SHP77 (cell line): ENCODE data around the gene TMEM86B.
A peak's percentile ranks its signal among the peaks of the same experiment; 100 is the strongest.
"Not testable (repeated sequence)": the region's sequence is repeated elsewhere in the genome, so short reads cannot be mapped to it uniquely, and the experiment has no call there.

Experiments
- DNase-seq, 2 experiments: peaks; one replicate each; lab custom pipeline; 2025; lab: John Stamatoyannopoulos, UW

The TMEM86B gene

DNA sequence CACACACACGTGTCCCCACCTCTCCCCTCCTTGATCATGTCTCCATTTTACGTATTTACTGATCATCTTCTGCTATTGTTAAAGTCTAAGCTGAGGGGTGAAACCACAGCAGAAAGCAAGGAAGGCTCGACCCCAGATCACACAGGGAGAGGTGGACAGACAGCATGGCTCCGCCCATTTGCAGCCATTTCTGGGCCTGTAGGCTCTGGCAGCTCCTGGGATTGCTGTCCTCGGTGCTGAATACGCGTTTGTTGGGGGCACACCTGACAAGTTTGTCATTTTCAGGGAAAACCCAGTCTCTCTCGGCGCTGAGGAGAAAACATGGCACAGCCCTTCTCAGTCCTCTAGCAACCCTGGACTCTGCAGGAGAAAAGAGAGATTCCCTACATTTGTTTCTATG, 8.0 kb downstream of the TMEM86B start:
- no peak for DNase-seq

DNA sequence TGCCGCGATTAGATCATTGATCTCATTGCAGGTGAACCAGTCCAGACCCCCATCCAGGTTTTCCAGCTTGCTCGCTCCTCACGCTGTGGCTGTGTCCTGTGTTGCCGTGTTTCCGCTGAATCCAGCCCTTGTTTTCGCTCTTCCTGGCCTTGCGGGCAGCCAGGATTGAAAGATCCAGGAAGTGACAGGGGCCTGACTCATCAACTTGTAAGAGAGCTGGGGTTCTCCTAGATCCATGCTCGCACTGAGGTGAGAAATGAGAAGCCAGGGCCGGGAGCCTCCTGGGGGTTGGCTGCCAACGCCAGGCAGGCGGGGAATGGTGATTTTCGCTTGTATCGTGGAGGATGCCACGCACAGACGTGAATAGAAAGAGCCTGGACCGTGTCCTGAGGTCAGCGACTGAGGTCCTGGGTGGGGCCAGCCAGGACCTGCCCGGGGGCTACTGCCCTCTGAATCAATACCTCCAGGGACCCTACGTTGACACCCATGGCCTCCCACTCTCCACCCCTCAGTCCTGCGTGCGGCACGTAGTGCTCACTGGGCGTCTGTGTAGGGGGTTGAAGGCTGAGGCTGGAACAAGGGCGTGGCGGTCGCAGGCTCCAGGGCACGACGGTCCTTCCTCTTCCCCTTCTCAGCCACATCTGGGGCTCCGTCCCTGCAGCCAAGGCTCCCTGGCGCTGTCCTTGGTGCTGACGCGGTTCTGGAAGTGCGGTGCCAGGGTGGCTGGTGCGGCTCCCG, 11.9 kb downstream of the TMEM86B start:
- DNase-seq: peak; percentile 97

DNA sequence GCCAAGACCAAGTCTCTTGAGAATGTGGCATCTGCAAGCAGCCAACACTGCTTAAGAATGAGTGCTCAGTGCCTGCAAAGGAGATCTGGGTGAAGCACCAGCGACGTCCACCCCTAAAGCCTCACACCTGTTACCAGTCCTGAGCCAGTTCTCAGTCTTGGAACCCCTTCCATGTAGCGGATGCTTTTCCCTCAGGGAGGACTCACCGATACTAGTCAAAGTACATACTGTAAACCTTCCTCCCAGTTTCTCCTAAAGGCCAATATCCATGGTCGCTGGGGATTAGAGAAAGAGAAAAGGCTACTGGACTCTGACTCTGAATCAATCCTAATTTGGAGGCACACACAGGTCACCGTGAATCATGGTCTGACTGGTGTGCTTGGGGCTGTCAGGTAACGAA, 15.0 kb downstream of the TMEM86B start:
- no peak for DNase-seq

DNA sequence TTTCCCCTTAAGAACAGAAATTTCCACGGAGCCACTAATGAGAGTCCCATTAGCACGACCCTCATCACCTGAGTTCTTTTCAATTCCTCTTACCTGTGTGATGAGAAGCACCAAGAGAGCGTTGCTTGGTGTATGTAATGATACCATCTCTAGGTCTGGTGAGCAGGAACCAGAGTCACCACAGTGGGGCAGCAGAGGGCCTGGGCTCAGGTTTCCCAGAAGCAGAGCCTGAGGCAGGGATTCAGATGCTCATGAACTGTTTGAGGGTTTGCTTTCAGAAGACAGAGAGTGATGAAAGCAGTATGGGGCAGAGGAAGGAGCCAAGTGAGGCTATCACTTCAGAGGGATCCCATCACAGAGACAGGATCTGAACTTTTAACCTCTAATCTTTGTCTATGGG, 16.1 kb downstream of the TMEM86B start:
- peak; percentile 36 to 38 for DNase-seq

DNA sequence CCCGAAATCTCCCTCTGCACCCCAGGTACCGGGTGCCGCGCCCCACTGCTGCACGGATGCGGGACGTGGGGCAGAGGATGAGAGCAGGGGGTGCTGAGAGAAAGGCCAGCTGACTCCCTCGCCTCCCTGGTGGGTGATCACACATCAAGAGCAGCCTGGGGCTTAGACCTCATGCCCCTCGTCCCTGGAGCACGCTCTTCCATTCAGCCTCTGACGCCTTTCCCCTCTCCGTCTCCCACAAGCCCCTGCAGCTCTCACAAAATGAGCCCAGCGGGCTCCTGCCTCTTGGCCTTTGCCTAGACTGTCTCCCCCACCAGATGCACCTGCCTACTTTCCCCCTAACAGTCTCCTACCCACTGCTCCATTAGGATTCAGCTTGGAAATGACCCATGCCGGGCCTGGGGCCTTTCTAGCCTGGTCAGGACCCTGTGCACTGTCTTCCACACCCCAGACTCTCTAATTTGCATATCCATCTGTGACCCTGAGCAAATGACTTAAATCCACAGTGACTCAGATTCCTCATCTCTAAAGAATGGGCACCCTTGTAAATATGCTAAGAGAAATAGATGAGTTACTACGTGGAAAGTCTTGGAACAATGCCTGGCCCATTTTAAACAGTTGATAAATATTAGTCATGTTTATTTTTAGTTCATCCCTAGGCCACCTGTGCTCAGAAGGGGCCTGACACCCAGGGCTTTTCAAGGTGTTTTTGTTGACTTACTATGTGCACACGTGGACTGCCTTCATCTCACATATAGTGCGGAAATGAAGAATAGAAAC, 18.7 kb downstream of the TMEM86B start:
- DNase-seq: peak; percentile 49 to 51

DNA sequence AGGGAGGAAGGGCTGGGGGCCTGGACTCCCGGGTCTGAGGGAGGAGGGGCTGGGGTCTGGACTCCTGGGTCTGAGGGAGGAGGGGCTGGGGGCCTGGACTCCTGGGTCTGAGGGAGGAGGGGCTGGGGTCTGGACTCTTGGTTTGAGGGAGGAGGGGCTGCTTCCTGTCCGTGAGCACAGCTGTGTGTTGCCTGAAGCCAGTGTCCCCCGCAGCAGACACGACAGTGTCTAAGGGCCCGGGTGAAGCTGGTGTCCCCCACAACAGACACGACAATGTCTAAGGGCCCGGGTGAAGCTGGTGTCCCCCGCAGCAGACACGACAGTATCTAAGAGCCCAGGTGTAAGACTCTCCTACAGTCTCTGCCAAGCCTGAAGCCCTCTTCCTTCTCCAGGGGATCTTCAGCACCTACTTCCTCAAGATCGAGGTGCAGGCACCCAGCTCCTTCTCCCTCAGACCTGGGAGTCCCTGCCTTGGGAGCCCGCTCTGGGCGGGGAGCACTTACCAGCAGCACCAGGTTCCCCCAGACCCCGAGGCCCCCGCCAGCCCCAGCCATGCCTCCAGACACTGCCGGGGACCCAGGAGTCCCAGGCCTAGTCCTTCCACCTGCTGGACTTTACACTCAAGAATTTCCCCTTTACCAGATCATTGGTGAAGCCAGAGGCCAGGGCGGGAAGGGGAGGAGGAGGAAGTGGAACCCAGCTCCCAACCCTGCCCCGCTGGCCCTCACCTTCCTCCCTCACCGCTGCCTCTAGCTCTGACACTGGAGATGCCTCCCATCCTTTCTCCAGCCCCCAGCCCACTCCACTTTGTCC, 19.5 kb downstream of the TMEM86B start, which contains the start of gene PTPRH:
Gene PTPRH (minus strand): TSS at position 622 of the 813 bp plus-strand sequence. CDS start 68 bp downstream, at position 554.
- no peak for DNase-seq

DNA sequence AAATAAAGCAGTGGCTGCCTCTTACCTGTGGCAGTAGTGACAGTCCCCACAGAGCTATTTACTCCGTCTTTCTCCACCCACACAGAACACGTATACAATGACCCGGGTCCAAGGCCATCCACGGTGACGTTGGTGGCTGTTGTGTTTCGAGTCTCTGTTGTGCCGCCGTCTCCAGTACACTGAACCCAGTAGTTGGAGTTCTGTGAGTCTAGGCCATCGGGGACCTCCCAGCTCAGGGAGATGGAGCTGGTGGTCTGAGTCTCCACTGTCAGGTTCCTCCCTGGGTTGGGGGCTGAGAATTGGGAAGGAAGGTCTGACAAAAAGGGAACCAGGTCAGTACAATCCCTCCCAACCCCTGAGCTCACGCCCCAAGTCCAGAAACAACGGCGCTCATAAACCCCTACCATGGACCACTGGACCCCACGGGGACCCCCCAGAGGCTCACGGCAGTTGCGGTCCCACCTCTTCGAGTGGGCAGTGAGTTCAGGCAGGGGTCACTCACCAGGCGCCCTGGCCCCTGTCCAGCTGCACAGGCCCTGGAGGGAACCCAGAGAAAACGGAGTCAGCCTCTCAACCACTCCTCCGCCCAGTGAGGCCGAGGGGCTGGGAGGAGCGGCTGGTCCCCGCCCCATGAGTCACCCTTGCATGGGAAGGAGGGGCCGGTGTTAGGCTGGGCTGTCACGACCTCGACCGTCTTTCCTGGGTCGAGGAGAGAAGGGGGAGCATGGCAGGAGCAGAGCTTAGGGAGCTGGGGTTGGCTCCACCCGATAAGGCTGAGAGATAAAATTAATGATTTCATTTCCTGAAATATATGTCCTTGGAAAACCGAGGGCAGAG, 21.7 kb downstream of the TMEM86B start:
- peak; percentile 58 to 77 for DNase-seq

DNA sequence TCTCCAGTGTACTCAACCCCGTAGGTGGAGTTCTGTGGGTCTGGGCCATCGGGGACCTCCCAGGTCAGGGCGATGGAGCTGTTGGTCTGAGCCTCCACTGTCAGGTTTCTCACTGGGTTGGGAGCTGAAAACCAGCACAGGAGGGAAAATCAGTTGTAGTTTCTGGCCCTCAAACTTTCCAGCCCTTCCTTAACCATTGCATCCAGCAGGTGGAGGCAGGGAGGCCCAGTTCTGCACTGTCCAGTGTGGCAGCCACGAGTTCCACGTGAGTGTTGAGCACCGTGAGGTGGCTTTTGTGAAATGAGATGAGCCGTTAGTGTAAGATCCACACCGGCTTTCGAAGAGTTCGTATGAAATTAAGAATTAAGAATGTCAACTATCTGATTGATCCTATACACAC, 26.4 kb downstream of the TMEM86B start:
- DNase-seq: not testable (repeated sequence)

DNA sequence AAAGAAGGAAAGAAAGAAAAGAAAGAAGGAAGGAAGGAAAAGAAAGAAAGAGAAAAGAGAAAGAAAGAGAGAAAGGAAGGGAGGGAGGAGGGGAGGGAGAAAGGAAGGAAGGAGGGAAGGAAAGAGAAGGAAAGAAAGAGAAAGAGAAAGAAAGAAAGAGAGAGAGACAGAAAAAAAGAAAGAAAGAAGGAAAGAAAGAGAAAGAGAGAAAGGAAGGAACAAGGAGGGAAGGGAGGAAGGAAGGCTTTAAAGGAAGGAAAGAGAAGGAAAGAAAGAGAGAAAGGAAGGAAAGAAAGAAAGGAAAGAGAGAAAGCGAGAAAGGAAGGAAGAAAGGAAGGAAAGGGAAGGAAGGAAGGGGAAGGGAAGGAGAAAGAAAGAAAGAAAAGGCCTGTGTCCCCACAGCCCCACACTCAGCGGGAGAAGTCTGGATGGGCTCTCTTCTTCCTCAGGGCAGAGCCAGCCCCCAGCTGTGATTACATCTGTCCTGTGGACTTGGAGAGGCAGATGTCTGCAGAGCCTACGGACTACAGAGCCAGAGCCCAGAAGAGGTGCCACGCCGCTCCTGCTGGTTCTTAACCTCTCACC, 28.9 kb downstream of the TMEM86B start:
- DNase-seq: no peak

DNA sequence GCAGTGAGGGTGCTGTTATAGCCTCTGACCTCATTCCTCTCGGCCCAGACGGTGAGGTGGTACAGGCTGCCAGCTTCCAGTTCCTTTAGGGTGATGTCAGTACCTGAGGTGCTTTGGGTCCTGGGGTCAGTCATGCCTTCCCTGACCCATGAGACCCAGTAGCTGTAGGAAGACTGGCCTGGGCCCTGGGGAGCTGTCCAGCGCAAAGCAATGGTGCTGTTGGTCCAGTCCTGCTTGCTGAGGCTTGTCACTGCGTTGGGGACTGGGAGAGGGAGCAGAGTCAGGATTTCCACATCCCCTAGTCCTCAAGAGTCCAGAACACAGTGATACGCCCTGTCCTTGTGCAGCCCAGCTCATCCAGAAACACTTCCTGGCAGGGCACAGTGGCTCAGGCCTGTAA, 29.9 kb downstream of the TMEM86B start:
- no peak for DNase-seq

DNA sequence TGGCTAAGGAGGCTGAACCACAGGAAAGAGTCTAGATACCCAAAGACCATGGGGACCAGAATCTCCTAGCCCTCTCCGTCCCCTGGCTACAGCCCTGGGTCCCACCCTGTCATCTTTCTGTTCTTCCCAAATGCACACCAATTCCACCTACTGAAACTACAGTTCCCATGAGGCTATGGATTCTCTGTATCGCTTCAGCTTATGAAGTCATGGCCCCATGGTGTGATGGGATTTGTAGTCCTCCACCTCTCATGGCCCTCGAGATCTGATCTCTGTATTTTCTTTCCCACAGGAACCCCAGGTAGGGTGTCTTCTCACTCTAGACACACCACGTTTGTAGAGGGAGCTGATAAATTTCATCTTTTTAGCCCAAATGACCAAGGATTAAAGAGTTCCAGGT, 31.0 kb downstream of the TMEM86B start:
- no peak for DNase-seq

DNA sequence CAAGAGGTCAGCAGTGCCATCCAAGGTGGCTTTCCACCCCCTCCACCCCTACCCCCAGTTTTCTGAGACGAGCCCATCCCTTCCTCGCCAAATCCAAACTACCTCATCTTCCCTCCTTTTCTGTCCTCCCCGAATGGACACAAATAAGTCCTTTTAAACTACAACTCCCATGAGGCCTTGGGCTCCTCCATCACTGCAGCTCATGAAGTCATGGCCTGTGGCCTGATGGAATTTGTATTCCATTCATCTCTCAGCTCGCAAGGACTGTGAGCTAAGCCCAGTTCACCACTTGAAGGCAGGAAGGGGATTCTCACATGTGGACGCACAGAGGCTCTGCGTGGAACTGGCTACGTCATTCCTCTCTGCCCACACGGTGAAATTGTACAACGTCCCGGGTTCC, 31.8 kb downstream of the TMEM86B start:
- DNase-seq: no peak

DNA sequence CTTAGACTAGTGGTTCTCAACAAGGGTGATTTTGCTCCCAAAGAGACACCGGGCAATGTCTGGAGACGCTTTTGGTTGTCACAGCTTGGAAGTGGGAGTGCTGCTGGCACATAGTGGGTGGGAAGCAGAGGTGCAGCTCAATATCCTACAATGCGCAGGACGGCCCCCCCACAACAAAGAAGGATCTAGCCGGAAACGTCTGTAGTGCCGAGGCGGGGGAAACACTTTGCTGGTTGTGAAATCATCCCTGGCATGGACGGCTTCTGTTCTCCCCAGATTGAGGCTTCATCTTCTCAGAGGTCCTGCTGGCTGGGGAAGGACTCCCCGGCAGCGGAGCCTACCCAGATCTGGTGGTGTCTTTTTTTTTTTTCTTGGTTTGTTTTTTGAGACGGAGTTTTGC, 35.1 kb downstream of the TMEM86B start:
- no peak for DNase-seq

DNA sequence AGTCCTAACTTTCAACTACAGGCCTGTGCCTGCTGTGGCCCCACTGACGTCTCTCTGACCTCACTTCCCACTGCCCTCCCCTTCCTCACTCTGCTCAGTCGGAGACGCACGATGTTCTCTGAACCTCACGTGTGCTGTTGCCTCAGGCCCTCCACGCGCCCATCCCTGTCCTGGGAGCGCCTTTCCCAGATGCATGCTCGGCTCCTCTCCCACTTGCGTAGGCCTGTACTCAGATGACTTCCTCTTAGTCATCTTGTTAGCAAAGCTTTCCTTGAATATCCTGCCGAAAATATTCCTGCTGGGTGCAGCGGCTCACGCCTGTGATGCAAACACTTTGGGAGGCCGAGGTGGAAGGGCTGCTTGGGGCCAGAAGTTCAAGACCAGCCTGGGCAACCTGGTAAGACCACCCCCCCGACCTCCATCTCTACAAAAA, 39.1 kb downstream of the TMEM86B start:
- DNase-seq: peak; percentile 78 to 92

DNA sequence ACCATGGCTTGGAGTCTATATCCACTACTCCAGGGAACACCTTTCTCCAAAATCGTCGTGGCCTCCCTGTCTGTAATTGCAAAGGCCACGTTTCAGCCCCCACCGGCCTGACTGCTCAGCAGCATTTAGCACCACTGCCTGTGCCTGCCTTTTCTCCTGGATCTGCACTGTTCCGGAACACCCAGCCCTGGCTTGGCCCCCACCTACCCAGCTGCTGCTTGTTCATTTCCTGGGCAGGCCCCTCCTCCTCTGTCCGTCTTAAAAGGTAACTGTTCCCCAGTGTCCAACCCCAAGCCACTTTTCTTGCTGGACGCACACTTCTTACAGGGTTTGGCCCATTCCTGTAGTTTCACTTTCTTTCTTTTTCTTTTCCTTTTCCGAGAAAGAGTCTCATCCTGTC, 39.9 kb downstream of the TMEM86B start:
- peak; percentile 42 to 56 for DNase-seq

DNA sequence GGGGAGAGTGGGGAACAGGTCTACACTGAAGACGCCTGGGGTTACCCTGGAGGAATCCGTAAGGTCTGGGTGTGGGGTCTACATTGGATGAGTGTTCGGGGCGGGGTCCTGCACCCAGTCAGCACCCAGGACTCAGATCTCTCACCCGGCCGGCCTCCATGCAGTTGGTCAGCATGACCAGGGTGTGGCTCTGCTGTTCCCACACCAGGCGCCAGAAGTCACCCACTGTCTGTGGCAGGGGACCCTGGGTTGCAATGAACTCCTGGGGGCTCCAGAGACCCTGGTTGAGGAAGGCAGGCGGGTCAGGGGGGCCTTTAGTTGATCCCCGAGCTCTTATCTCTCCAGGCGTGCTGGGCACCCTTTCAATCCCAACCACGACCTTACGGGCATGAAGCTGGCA, 42.5 kb downstream of the TMEM86B start:
- no peak for DNase-seq

DNA sequence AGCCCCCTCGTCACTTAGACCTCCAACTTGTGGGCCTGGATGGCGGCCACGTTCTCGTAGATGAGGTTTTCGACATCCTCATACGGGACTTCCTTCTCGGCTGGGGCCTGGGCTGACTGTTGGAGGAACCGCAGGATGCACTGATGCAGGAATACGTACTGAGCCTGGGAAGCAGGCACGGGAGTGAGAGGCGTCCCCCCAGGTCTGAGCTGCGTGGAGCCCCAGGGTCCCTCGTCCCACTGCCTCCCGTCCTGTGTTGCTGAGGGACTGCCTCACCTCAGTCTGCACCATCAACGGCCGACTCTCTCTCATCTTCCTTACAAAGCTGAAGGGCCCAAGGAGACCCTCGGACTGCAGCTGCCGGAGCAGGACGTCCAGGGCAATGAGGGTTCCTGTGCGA, 46.8 kb downstream of the TMEM86B start:
- no peak for DNase-seq

DNA sequence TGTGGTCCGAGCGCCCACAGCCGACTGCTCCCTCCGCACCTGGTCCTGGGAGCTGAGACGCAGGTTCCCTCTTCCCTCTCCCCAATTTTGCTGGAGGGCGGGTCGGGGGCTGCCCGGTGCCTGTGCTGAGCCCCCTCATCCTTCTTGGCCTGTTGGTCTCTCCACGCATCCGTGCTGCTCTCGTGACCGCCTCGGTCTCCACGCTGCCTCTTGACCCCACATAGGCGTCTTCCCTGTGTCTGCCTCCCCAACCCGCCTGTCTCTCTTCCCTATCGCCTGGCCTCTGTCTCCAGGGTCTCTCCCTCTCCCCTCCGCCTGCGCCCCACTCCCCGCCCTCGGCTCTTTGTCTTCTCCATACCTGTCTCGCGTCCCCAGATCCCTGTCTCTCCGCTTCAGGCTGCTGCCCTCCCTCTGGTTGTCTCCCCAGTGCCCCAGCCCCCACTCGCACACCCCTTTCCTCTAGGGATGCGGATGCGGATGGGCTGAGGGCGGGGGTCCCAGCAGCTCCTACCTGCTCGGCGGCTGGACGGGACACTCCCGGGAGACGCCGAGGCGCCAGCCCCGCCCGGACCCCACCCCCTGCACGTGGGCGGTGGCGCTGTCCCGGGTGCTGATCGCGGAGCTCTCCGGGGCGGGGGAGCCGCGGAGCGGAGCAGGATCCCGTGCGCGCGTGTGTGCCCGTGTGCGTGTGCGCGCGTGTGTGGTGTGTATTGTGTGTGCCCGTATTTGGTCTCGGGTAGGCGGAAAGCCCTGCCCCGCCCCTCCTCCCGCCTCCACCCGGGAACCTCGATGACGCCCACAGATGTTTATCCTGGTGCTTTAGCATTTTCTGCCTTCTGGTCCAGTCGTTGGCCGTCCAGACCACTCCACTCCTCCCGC, 48.7 kb downstream of the TMEM86B start, which contains the start of gene SYT5:
Gene SYT5 (minus strand): TSS at position 684 of the 879 bp plus-strand sequence. CDS start 1,248 bp downstream, outside the sequence.
- DNase-seq: no peak

DNA sequence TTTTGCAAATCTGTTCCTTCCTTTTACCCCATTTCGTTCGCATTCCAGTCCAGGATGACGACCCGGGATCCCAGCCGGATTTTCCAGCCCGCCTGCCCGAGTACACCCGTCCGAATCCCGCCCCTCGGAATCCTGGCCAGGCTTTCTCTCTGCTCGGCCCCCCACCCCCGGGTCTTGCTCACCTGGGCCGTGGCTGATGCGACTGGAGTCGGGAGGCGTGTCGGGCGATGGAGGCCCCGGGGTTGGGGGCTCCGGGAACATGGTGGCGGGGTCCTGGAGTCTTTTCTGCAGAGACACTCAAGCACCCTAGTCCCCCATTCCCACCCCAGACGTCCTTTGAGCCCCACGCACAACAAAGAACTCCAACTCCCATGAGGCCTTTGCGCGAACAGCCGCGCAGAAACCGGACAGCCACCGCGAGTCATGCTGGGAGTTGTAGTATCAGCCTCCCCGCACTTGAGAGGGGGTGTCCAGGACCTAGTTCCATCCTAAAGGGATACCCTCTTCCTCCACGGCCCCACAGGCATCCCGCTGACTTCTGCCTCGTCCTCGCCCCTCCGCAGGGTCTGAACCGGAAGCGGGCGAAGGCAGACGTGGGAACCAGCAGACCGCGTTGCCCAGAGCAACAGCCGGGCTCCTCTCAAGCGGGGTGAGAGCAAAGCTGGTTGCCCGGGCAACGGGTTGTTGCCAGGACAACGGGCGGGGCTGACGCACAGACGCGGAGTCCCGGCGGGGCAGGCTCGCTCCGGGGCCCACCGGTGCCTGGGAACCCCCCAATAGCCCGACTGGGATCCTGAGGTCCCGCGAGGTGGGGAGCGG, 49.6 kb downstream of the TMEM86B start:
- DNase-seq: peak; percentile 85 to 89
